Stimulated activated CD8-positive, alpha-beta memory T cell treated with anti-CD3 and anti-CD28 coated beads, Interleukin-15, amount 100 ng/mL, for 24 hours (primary cell): Measurements from ENCODE around the gene ZER1.
A peak's percentile ranks its signal among the peaks of the same experiment; 100 is the strongest.

Experiments
- DNase-seq: peaks from one replicate; pipeline ENCODE4 v3.0.0-alpha.2; 2020; ENCODE audit warnings: low read depth

The ZER1 gene

DNA sequence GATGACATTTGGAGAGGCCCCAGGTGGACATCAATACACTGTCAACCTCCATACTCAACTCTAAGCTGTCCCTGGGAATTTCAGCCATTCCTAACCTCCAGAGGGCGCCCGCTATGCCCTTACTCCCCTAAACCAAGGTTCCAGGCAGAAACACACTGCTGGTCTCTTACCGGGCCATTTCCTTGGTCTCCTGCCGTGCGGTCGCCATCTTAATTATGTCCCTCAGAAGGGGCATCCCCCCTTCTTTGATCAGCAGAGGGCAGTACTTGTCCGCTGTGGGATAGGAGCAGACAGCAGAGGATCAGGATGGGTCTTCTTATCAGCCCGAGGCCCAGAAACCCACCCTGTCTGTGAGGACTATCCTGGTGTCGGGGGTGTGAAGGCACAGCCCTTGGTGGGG is 38.5 kb downstream of the ZER1 start:
- DNase-seq = no peak

DNA sequence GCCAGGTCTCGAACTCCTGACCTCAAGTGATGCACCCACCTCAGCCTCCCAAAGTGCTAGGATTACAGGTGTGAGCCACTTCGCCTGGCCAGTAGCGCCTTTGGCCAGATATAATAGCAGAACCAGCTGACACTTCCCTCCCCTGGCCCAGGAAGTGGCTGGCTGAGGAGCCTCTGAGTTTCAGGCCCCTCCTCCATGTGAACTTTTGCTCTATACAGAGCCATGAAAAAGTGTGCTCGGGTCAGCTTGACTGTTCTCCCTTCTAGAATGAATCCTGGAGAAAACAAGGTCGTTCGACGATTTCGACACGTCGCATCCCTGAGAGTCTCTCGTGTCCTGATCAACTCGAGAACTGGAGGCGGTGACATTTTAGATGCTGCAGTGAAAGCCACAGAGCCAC is 39.2 kb downstream of the ZER1 start:
- DNase-seq = no peak

DNA sequence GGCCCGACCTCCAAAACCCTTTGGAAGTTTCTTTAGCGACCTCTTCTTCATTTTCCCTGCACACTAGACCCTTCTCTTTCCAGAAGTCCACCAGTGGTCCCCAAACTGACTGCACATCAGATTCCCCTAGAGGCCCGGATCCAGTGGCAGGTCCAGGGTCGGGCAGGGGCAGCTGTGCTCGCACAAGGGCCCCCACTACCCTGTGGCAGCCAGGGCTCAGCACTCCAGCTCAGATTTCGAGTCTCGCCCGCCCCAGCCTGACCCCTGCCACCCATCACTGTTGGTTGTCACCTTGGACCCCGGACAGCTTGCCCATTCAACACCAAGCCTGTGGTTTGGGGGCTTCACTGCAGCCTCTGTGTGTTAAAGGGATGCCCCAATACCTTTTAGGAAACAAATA is 40.0 kb downstream of the ZER1 start:
- DNase-seq = no peak

DNA sequence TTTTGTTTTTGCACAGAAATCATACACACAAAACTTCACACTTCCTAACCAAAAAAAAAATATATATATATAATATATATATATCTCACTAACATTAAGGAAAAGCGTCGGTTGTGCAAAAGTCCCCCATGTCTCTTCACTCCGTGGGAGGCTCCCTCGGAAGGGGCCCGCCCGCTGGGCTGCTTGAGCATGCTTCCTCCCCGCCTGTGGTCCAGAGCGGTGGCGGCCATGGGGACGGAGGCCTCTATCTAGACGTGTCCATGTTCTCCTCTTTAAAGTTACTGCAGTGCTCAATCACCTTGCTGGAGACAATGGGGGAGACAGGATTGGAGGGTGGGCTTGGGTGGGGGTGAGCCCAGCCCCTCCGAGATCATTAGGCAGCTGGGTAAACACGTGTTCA is 40.6 kb downstream of the ZER1 start:
- no peak for DNase-seq

DNA sequence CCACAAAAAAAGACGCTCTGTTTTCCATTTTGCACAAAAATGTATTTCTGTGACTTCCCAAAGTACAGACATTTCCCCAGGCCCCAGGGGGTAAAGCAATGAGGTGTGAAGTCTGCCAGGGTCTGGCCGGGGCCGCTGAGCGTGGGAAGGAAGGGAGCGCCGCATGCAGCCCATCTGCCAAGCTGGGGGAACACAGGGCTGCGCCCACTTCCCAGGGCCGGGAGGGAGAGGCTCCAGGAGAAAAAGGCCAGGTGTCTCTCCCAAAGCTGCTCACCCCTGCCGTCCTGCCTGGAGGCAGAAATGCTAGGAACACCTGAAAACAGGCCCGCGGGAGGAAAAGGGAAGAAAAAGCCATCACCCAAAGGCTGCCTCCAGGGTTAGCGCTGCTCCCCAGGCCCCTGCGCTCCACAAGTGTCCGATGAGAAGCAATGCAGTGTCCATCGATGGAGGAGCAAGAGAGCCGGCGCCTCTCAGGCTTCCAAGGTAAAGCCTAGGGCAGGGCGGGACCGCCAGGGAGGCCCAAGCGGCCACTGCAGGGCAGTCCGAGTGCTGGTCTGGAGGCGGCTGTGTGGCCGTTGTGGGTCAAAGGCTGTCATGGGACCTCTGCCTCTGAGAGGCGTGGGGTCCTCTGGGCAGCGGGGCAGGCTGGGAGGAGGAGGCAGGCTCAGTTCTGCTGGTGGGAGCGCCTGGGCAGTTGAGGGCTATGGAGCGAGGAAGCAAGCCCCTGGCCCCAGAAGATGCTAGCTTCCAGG is 41.8 kb downstream of the ZER1 start:
- DNase-seq = no peak

DNA sequence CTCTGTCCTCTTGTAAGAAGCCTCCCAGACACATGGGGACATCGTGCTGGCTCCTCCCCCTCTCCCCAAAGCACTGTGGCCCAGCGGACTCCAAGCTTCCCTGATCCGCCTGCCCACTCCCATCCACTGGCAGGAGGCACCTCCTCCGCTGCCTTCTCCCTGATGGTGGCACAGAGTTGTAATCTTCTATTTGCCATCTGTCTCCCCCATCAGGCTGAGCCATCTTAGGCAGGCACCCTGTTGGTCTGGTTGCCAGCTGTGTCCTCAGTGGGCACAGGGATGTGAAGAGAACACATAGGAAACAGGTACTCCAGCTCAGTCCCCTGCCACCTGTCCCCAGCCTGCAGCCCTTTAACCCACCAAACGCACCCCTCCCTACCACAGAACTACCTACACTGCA is 42.4 kb downstream of the ZER1 start:
- DNase-seq = no peak

DNA sequence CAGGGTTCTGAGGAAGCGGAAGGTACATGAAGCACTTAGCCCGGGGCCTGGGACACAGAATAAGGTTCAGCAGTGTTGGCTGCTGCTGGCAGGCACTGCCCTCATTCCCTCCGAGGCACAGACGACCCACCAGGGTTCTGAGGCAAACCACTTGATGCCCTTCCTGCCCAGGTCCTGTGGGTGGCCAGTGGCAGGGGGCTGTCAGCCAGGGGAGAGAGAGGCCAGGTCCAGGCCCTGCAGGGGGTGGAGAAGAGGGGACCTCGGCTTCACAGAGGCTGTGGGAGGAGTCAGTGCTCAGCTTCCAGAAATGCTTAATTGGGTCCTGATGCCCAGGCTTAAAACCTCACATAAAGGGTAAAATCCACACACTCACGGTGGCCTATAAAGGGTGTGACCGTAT is 43.4 kb downstream of the ZER1 start:
- no peak for DNase-seq

DNA sequence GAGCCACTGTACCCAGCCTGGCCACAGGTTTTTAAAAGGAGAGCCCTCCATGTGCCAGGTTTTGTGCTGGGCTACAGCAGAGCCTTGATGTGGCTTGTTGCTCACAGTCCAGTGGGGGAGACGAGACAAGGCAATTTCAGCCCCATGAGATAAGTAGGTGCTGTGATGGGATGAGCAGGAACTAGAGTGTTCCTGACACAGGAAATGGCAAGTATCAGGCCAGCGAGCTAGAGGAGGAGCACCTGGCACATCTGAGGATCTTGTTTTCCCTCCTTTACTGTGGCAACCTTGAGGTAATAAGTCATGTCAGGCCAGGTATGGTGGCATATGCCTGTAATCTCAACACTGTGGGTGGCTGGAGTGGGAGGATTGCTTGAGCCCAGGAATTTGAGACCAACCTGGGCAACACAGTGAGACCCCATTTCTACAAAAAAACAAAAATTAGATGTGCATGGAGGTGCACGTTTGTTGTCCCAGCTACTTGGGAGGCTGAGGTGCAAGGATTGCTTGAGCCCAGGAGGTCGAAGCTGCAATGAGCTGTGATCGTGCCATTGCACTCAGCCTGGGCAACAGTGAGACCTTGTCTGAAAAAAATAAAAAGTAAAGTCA is 44.0 kb downstream of the ZER1 start:
- DNase-seq = no peak

DNA sequence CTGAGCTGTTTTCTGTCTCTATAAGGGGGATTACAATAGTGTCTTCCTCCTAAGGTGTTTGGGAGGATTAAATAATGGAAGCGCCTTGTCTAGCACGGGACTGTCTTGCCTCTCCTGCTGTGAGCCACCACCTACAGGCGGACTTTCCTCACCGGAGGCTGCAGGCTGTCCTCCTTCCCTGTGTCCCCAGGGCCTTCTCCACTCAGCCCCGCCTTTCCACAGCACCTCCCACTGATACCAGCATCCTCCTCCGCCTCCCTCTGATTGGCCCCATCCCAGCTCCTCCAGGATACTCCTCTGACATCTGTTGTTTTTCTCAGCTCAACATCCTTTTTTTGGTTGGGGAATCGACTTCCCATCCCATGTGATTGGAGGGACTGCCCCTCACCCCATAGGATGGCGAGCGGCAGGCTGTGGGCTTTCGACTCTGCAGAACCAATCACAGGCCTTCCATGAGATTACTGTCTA is 46.9 kb downstream of the ZER1 start:
- no peak for DNase-seq

DNA sequence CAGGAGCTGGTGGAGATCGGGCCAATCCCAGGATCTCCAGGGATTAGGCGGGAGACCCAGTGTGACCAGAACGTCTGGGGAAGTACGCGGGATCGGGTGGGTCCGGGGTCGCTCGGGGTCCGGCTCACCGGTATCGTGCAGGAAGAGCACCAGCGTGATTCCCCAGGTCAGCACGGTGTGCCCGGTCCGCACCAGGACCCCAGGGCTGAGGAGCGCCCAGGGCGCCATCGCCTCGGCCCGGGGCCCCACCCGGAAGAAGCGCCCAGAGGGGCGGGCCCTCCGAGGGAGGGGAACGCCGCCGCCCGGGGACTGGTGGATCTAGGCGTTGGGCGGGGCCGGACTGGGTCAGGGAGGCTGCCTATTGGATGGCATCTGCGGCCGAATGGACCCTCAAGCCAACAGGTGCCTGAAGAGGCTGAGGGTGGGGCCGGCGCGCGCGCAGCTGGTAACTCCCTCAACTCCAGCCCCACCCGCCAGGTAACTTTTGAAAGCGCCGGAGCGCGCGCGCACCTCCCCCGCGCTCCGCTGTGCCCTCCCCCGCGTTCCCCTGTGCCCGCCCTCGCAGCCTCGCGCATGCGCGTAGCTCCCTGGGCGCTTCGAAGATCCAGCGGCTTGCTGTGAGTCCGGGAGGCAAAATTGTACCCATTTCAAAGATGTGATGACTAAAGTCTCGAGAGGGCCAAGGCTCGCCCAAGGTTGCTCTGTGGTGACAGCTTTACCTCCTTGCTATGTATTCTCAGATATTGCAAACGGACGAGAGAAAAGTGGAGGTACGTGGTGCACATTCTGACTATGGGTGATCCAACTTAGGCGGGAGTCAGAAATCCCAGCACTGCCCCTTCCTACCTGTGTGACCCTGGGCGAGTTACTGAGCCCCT is 47.6 kb downstream of the ZER1 start, which contains the start of gene ZDHHC12:
ZDHHC12 (minus strand) TSS at position 262 of the 878 bp plus-strand sequence; CDS start at position 228, 34 bp downstream.
- DNase-seq = peak; percentile 95

DNA sequence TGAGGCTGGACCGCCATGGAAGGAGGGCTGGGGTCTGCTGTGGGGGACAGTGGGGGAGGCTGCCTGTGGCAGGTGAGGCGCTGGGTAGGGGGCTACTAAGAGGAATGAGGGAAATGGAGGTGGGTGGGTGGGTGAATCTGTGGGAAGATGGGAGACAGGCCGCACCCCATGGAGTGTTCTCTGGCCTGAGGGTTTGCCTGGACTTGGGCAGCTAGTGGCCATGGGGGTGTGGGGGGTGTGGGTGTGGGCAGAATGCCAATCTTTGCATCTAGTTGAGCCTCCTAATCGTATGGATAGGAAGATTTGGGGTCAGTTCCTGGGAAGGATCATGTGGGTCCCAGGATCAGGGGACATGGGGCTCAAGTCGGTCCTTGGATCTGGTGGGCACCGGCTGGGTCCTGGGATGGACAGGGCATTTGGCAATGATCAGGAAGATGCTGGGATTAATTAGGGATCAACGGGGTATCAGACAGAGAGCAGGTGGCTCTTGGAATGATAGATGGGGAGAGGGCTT is 48.3 kb downstream of the ZER1 start:
- DNase-seq = no peak

DNA sequence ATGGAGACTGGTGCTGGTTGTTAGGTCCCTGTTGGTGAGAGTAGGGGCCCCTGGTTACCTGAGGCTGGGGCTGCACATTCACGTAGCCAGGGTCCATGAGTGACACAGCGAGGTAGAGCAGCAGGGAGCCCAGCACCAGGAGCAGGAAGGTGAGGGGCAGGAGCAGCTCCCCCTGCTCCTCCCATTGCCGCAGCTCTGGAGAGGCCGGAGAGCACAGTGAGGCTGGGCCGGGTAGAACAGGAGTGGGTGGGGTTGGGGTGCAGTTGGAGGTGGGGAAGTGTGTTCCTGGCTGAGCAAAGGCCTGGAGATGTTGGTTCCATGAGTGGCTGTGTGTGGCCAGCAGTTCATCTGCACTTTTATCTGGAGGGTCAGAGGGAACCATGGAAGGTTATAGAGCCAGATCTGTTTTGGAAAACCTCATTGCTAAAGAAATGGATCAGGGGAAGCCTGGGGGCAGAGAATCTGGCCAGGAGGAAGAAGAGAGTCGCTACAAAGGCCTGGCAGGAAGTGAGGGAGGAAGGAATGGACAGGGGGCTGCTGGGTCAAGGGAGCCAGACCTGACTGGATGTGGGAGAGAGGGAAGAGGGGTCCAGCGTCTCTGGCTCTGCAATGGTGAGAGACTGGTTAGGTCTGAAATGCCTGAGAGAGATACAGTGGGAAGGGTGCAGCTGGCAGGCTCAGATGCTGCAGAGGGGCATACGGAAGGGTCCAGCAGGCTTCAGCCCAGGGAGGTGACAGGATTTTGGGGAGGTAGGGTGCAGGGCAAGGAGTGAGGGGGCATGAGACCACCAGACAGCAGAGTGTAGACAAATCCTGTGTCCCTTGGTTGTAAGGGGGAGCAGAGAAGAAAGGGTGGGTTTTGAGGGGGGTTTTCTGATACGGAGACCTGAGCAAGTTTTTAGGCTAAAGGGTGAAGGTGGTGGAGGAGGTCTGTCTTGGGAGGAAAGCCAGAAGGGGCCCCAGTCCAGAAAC is 49.1 kb downstream of the ZER1 start:
- DNase-seq = no peak

DNA sequence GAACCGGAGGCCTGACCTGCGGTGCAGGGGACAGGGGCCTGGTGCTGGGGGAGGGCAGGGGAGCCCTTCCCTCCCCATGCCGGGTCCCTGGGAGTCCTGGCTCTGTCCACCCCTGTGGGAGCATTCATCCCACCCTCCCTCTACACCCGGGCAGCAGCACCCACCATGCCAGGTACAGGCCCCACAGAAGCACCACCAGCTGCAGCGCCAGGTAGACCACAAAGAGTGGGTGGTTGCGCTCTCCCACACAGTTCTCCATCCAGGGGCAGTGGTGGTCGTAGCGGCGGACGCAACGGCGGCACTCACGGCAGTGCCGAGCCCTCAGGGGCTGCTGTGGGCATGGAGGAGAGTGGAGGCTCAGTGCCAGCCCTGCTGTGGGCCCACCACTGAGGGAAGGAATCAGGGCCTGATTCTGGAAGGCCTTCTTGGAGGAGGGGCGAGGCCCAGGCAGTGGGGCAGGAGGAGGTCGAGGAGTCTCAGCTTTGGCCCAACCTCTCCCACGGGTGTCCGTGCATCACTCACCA is 50.2 kb downstream of the ZER1 start:
- DNase-seq = no peak

DNA sequence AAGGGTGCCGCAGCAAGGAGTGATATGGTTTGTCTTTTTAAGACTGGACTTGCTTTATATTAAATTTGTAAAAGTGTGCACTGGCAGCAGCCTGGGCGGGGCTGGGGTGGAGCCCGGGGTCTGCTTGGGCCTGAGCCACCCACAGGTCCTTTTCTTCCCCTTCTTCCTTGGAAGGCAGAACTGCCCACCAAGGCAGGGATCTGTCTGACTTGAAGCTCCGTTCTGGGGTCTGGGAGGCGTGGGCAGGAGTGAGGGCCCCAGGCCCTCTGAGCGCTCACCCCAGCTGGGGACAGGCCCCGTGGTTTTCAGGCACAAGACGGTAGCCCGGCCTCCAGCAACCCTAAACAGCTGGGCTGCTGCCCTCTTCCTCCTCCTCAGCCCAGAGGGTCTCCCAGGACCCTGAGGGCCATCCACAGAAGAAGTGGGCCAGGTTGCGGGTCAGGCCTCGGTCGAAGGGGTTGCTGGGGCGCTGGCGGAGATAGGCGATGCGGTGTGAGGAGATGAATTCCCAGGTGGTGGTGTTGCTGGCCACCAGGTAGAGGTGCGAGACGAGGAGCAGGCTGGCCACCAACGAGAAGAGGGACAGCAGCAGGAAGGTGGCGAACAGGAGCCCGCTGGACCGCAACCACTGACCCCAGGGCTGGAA is 50.8 kb downstream of the ZER1 start:
- no peak for DNase-seq

DNA sequence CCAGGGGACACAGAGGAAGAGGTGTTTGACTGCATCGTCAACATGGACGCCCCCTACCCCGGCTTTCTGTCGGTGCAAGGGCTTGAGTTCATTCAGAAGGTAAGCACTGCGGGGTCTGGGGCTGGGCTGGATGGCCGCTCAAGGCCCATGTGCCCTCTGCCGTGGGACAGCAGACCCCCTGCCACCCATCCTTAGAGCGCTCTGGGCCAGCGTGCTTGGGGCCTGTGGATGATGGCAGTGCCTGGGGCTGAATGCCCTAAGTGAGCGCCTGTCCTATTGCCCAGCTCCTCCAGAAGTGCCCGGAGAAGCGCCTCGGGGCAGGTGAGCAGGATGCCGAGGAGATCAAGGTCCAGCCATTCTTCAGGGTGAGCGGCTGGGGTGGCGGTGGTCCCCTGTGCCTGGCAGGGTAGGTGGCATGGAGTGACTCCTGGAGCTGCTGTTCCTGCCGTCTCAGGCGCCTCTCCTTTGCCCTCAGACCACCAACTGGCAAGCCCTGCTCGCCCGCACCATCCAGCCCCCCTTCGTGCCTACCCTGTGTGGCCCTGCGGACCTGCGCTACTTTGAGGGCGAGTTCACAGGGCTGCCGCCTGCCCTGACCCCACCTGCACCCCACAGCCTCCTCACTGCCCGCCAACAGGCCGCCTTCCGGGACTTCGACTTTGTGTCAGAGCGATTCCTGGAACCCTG is 51.7 kb downstream of the ZER1 start:
- DNase-seq = no peak

DNA sequence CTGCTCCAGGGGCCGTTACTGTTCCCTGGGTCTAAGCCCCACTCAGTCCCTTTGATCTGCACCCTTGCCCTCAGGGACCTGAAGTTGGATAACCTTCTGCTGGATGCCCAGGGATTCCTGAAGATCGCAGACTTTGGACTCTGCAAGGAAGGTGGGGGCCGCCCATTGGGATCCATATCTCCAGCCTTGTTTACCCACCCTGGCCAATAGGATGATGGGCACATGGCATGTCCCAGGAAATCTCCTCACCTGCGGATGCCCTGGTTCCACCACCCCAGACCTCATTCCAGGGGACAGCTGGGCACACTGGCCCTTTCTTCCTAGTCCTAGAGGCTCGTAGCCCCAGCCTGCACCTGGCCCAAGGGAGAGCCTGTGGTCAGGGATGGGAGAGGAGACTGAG is 53.3 kb downstream of the ZER1 start:
- no peak for DNase-seq

DNA sequence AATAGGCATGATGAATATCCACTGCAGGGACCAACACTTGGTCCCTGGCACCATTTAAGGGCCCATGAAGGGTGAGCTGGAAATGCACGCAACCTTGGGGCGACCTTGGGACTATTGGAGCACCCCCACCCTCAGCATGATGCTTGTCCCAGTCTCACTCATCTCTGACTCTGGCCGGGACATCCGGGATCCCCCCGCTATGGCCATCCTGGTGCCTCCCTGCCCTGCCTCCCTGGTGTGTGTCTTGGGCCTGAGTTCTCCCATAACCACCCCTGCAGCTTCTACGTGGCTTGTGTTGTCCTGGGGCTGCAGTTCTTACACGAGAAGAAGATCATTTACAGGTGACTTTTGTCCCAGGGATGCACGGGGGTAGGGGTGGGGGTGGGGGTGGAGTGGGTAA is 53.7 kb downstream of the ZER1 start:
- DNase-seq = no peak

DNA sequence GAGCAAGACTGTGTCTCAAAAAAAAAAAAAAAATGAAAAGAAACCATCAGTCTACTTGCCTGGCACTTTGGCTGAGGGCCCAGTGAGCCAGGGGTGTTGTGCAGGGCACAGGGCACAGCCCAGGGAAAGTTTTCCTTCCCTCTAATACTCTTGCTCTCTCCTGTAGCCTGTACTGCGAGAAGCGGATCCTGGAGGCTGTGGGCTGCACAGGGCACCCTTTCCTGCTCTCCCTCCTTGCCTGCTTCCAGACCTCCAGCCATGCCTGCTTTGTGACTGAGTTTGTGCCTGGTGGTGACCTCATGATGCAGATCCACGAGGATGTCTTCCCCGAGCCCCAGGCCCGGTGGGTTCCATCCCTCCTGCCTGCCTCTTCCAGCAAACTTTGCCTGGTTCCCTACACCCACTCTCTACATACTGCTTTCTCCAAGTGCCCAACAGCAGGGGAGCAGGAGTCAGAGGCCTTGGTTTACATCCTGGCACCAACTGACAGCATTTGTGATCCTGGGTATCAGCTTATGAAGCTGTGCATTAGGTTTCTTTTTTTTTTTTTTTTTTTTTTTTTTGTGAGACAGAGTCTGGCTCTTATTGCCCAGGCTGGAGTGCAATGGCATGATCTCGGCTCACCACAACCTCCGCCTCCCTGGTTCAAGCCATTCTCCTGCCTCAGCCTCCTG is 55.0 kb downstream of the ZER1 start:
- DNase-seq = no peak

DNA sequence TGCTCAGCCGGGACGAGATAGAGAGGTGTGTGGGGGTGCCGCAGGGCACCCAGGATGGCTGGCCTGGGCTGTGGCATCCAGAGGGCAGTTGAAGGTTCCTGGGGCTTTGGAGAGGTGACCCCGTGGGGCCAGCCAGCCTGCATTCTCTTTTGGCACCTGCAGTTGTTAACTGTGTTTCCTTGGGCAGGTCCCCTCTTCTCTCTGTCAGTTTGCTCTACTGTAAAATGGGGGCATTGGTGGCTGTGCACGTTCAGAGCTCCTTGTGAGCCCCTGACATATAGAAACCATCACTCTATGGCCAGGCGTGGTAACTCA is 56.3 kb downstream of the ZER1 start:
- DNase-seq = no peak
